ENCODE results near the gene COL25A1.

COL25A1 gene

DNA sequence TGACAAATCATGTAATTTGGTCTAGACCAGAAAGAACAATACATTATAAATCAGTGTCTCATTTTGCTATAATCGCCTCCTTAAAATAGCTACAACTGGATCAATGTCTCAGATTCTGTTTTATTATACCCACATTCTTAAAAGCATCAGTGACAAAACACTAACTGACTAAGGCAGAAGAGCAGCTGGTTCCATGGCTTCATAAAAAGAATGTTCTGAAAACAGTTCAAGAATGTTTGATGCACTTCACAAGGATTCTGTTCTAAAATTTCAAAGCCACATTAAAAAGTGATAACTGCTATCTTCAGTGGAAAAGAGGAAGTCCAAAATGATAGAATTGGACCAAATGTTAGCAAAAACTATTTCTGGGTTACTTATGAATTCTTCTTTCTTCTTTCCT, 69.8 kb downstream of the COL25A1 start:
- DNase-seq (ENCODE audit: low read depth) = no peak
- TF ChIP-seq POLR2A (IDR thresholded peaks at IDR 0.05; ENCODE audit: extremely low read depth, insufficient read length) = no peak
- TF ChIP-seq, protein P1, sequence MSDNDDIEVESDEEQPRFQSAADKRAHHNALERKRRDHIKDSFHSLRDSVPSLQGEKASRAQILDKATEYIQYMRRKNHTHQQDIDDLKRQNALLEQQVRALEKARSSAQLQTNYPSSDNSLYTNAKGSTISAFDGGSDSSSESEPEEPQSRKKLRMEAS (IDR thresholded peaks at IDR 0.05; ENCODE audit: low read depth, low read length) = no peak
- TF ChIP-seq MYC (IDR thresholded peaks at IDR 0.05; ENCODE audit: low read depth, low read length) = no peak
- TF ChIP-seq, protein P2, sequence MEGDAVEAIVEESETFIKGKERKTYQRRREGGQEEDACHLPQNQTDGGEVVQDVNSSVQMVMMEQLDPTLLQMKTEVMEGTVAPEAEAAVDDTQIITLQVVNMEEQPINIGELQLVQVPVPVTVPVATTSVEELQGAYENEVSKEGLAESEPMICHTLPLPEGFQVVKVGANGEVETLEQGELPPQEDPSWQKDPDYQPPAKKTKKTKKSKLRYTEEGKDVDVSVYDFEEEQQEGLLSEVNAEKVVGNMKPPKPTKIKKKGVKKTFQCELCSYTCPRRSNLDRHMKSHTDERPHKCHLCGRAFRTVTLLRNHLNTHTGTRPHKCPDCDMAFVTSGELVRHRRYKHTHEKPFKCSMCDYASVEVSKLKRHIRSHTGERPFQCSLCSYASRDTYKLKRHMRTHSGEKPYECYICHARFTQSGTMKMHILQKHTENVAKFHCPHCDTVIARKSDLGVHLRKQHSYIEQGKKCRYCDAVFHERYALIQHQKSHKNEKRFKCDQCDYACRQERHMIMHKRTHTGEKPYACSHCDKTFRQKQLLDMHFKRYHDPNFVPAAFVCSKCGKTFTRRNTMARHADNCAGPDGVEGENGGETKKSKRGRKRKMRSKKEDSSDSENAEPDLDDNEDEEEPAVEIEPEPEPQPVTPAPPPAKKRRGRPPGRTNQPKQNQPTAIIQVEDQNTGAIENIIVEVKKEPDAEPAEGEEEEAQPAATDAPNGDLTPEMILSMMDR (IDR thresholded peaks at IDR 0.05; ENCODE audit: low read depth, low read length) = no peak
- no peak overlapping the region for H3K4me3 ChIP-seq (ENCODE audit: low read depth, low read length)

DNA sequence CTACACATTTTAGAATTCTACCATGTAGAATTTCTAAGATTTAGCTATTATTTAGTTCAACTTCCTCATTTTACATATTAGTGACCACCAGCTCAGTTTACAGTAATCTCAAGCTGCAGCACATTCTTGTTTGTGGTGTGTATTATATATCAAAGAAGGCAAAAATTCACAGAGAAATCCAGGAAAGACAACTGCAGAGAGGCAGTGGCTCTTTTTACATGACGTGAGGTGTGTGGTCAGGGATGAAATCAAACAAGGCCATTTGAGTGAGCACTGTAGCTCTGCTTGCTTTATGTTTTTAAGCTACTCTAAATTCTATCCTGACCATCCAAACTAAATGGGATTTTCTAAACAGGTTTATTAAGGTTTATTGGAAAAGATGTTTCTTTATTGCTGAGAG, 71.1 kb downstream of the COL25A1 start:
- TF ChIP-seq MYC (IDR thresholded peaks at IDR 0.05; ENCODE audit: low read depth, low read length) = no peak
- TF ChIP-seq, protein P1 (IDR thresholded peaks at IDR 0.05; ENCODE audit: low read depth, low read length) = no peak
- TF ChIP-seq, protein P2 (IDR thresholded peaks at IDR 0.05; ENCODE audit: low read depth, low read length) = no peak
- TF ChIP-seq POLR2A (IDR thresholded peaks at IDR 0.05; ENCODE audit: extremely low read depth, insufficient read length) = no peak
- no peak for DNase-seq (ENCODE audit: low read depth)
- H3K4me3 ChIP-seq (ENCODE audit: low read depth, low read length) = no peak overlapping the region

DNA sequence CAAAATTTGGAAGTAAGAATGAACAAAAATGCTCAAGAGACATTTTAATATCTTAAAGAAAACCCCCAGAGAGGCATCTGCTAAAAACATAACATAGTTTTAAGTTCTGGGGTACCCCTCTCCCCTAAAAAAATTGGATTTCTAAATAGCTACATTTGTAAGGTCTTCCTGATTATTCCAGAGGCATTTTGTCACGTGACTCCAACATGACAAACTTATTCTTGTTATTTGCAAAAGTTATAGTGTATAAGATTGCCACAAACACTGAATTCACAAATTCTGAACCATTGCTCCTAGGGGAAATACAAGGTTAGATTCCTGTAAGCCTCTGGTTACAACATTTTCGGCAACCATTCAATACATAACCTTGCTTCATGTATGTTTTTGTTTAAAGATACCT, 73.4 kb downstream of the COL25A1 start:
- TF ChIP-seq POLR2A (IDR thresholded peaks at IDR 0.05; ENCODE audit: extremely low read depth, insufficient read length) = no peak
- no peak for TF ChIP-seq MYC (IDR thresholded peaks at IDR 0.05; ENCODE audit: low read depth, low read length)
- TF ChIP-seq, protein P1 (IDR thresholded peaks at IDR 0.05; ENCODE audit: low read depth, low read length) = no peak
- TF ChIP-seq, protein P2 (IDR thresholded peaks at IDR 0.05; ENCODE audit: low read depth, low read length) = no peak

DNA sequence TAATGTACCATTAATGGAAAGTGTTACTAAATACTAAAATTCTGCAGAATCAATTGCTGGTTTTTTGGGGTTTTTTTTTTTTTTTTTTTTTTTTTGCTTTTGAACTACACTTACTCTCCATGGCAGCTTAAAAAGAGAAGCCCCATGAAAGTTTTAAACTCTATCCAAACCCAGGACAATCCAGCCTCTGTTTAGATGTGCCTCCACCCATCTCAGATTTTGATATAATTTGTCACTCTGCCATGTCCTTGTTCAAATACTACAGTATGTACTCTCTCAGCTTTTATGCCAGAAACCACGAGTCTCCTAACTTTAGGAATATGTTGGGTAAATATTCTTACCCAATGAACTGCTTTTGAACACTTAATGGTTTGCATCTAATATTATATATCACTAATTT, 84.2 kb downstream of the COL25A1 start:
- no peak overlapping the region for H3K4me3 ChIP-seq (ENCODE audit: low read depth, low read length)
- DNase-seq (ENCODE audit: low read depth) = no peak
- TF ChIP-seq POLR2A (IDR thresholded peaks at IDR 0.05; ENCODE audit: extremely low read depth, insufficient read length) (no peak), MYC (IDR thresholded peaks at IDR 0.05; ENCODE audit: low read depth, low read length) (no peak)
- TF ChIP-seq, protein P1 (IDR thresholded peaks at IDR 0.05; ENCODE audit: low read depth, low read length) = no peak
- TF ChIP-seq, protein P2 (IDR thresholded peaks at IDR 0.05; ENCODE audit: low read depth, low read length) = no peak

More for the DNA sequence above, 73.4 kb downstream of the COL25A1 start:
- DNase-seq (ENCODE audit: low read depth) = no peak
- H3K4me3 ChIP-seq (ENCODE audit: low read depth, low read length) = no peak overlapping the region

DNA sequence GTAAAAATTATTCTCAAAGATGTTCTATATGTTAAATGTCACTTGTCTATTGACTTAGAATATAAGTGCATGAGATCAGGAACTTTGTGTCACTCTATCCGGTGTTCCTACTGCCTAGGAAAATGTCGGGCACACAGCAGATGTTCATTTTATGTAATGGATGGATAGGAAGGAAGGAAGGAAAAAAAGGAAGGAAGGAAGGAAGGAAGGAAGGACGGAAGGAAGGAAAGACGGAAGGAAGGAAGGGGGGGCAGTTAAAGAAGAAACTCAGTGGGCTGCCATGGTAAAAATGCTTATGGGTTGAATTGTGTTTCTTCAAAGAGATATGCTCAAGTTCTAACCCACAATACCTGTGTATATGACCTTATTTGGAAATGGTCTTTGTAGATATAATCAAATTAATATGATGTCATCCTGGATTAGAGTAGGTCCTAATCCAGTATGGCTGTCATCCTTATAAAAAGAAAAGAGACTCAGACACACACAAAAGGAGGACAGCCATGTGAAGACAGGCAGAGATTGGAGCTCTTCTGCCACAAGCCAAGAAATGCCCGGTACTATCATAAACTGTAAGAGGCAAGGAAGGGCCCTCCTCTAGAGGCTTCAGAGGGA, 86.3 kb downstream of the COL25A1 start:
- H3K4me3 ChIP-seq (ENCODE audit: low read depth, low read length) = no peak overlapping the region
- TF ChIP-seq MYC (IDR thresholded peaks at IDR 0.05; ENCODE audit: low read depth, low read length) (no peak), POLR2A (IDR thresholded peaks at IDR 0.05; ENCODE audit: extremely low read depth, insufficient read length) (no peak)
- TF ChIP-seq, protein P2 (IDR thresholded peaks at IDR 0.05; ENCODE audit: low read depth, low read length) = no peak
- TF ChIP-seq, protein P1 (IDR thresholded peaks at IDR 0.05; ENCODE audit: low read depth, low read length) = no peak
- DNase-seq (ENCODE audit: low read depth) = no peak

Measured in NB4 (cell line).